GM08714 (cell line): ENCODE measurements around the gene SMYD2.

ENCODE experiments used
- H3K4me3 ChIP-seq: fragments of 200-500 bp; sonication (Bioruptor generic); 2 replicates; pipeline ENCODE4 v1.5.1; 2014; ENCODE audit warnings: mild to moderate bottlenecking, low read length, inconsistent platforms
- ZNF274 ChIP-seq: IDR thresholded peaks from 2 replicates; pipeline ENCODE4 v1.6.1; 2012; ENCODE audit warnings: mild to moderate bottlenecking, low read depth, low read length

SMYD2 gene

DNA sequence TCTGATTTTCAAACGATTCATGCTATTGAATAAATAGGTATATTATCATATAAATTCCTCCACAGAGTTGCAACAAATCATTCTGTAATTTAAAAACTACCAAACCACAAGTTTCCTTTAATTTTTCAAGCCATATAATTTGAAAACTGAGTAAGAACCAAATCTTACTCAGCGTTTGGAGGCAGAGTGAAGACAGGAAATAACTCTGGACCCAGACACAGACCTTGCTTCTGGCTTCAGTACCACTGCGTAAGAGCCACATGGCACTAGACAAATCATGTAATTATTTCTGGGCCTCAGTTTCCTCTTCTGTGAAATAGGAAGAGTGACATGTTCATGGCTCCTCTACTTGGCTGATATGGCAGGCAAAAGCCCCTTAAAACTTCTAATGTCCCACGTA lies 82.4 kb downstream of the SMYD2 start:
- TF ChIP-seq ZNF274, result no peak
- no peak overlapping the region for H3K4me3 ChIP-seq

DNA sequence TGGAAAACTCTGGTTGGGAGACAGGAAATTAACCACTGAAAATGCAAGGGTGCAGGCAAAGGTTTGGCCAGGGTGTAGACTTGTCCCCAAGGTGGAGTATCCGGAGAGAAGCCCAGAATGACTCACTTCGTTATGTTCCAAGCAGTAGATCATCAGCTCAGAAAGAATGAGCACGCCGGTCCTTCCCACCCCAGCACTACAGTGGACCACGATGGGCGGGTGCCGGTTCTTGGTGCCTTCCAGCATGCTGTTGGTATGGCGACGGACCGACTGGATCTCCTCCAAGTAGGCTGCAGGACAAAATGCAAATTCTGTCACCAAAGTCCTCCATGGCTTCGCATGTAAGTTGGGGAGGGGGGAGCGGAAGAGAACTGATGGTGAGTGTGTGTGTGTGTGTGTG lies 83.4 kb downstream of the SMYD2 start:
- TF ChIP-seq ZNF274, result no peak
- H3K4me3 ChIP-seq, result no peak overlapping the region

DNA sequence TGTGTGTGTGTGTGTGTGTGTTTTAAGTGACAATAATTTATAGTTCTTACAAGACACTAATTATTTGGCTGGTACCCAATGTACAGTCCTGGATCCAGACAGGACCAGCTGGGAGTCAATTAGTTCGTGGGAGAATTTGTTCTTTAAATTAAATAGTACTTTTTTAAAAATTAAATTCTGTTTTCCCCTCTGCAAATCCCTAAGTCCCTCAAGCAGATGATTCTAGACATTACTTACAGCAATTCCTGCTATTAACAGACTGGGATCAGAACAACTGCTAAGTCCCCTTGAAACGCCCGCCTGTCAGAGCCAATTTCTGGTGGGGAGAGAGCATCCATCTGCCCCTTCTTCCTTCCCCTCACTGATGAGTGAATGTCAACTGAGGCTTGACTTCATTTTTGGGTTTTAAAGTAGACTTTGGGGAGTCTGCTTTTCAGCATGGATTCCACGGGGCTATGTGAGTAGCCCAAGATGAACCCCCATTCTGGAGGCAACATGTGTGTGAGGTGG lies 83.9 kb downstream of the SMYD2 start:
- H3K4me3 ChIP-seq, result no peak overlapping the region
- TF ChIP-seq ZNF274, result no peak

DNA sequence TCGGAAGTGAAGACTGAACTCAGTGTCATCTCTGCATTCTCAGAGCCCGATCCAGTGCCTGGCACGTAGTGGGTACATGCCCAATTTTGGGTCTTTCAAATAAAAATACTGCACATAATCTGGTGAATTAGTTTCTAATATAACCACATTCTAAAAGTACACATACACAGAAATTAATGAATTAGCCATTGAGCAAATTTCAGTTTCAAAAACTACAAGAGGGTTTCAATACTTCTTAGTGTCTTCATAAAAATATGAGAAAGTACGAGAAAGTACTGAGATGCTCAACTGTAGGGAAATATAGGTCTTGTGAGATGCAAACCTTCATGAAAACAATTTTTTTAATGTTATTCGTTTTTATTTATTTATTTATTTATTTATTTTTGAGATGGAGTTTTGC lies 86.9 kb downstream of the SMYD2 start:
- TF ChIP-seq ZNF274, result no peak
- no peak overlapping the region for H3K4me3 ChIP-seq

DNA sequence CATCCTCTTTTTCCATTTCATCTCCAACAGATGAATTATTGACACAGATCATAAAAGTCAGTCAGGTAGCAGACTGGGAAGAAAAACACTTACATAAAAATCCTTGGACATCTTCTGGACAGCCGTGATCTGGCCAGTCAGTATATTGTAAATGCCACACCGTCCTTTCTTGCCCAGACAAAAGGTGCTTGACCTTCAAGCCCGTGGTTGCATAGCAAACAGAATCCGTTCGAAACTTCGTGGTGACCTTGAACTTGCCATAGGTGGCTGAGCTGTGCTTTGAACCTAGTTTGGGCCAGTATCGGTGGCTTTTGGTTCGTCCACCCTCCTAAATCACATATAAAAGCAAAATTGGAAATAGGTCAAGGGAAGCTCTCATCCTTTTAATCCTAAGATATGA lies 88.4 kb downstream of the SMYD2 start:
- no peak overlapping the region for H3K4me3 ChIP-seq
- TF ChIP-seq ZNF274, result no peak

DNA sequence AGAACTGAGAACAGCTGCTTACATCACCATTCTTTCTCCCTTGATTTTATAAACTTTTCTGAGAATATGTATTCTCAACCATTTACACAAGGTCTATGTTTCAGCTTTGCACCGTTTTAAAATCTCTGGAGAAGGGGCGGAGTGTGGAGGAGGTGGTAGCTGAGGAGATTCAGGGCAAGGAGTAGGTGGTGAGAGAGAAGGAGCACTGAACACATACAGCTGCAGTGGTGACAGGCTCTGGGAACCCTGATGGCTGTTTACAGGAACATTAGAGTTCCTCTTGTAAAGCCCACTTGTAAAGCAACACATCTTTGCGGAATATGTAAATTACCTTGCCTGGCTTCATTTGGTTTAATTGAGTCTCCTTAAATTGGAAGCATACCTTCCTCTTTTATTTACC lies 89.7 kb downstream of the SMYD2 start:
- no peak for TF ChIP-seq ZNF274
- H3K4me3 ChIP-seq, result no peak overlapping the region

DNA sequence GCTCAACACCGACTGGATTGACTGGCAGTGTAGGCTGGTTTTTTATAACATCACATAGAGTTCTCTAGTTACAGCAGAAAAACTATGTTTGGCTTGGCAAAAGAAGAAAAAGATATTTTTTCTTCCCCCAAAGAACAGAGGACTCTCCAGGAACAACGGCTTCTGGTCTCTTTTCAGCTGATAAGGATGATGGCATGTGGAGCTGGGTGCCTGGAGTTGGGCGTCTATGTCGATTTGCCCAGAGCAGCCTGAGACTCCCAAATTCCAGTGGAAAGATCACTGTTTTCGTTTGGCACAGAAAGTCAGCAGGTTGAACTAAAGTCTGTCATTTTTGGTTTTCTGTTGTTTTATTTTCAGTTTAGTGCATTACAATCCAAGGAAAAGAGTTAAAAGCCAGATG lies 91.1 kb downstream of the SMYD2 start:
- no peak for TF ChIP-seq ZNF274
- H3K4me3 ChIP-seq, result no peak overlapping the region

DNA sequence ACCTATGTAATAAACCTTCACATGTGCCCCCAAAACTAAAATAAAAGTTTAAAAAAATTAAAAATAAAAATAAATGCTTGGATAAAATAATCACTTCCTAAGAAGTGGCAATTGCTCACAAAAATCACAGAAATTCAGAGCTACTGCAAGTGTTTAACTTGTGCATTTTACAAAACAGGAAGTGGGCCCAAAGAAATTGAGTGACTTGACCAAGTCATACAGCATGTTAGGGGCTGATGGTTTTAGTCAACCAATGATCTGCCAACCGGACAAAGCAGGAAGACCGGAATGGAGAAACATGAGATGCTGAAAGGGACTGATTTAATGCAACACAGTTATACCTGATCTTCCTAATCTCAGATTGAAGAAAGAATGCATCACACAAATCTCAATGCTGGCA lies 96.5 kb downstream of the SMYD2 start:
- no peak for TF ChIP-seq ZNF274
- H3K4me3 ChIP-seq, result no peak overlapping the region

DNA sequence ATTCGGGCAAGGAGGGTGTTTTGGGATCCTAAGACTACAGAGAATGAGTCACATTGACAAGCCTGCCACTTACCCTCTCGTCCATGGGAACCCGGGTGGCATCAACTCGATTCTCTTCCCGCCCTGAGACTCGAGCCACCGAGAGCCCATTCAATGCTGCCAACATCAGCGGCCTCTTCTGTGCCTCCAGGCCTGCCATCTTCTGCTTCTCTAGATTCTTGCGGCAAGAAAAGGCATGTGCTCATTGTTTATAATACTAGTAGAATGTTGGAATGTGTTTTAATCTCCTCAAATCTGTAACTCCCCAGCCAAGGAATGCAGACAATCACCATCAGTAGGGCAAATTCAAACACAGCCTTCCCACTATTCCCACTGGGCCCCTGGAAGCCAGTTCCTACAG lies 96.9 kb downstream of the SMYD2 start:
- H3K4me3 ChIP-seq, result no peak overlapping the region
- TF ChIP-seq ZNF274, result no peak

DNA sequence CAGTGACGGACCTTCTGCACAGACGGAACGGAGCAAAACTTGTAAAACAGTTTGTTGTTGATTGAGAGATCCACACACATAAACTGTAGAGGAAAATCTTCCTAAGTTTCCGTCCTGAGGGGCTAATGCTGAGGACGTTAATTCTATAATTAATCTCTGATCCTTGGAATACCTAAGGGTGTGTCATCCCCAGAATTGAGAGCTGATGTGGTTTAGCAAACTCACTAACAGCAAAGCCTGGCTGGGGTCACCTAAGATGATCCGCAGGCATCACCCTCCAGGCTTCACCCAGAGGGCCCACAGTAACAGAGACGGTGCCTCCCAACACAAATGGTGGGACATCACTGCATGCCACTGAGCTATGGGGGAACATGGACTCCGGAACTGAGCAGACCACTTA lies 97.5 kb downstream of the SMYD2 start:
- H3K4me3 ChIP-seq, result no peak overlapping the region

DNA sequence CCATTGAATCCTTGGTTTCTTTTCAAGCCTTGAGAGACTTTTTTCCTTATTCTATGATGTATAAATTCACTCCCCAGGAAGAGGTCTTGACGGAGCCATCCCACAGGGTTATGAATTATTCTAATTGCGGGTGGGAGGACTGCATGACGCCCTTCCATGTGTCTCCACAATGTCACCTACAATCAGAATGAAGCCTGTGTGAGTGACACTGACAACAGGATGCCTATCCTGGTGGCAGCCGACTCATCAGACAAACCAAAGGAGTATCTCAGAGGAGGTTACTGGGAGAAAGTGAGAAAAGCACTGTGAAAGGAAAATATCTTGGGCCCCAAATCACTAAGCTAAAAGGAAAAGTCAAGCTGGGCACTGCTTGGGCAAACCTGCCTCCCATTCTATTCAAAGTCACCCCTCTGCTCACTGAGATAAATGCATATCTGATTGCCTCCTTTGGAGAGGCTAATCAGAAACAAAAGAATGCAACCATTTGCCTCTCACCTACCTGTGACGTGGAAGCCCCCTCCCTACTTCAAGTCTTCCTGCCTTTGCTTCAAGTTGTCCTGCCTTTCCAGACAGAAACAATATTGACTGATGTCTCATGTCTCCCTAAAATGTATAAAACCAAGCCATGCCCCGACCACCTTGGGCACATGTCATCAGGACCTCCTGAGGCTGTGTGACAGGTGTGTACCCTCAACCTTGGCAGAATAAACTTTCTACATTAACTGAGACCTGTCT lies 98.4 kb downstream of the SMYD2 start:
- TF ChIP-seq ZNF274, result no peak
- H3K4me3 ChIP-seq, result no peak overlapping the region

More for the DNA sequence above, 97.5 kb downstream of the SMYD2 start:
- TF ChIP-seq ZNF274, result no peak

DNA sequence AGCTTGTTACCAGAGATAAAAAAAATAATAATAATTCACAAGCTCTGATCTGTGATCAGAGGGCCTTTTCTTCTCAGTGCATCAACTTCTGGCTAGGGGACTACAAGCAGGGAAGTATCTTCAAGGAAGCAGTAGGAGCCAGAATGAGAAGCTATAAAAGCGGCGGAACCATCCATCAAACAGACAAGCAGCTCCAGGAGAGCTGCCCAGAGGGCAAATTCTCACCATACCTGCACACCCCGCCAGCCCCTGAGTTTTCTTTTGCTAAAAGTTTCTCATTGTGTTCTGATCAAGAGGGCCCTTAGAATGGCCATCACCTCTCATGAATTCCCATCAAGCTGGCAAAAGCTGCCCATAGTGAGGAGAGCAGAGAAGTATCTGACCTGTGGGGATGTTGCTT lies 99.4 kb downstream of the SMYD2 start:
- TF ChIP-seq ZNF274, result no peak
- no peak overlapping the region for H3K4me3 ChIP-seq

DNA sequence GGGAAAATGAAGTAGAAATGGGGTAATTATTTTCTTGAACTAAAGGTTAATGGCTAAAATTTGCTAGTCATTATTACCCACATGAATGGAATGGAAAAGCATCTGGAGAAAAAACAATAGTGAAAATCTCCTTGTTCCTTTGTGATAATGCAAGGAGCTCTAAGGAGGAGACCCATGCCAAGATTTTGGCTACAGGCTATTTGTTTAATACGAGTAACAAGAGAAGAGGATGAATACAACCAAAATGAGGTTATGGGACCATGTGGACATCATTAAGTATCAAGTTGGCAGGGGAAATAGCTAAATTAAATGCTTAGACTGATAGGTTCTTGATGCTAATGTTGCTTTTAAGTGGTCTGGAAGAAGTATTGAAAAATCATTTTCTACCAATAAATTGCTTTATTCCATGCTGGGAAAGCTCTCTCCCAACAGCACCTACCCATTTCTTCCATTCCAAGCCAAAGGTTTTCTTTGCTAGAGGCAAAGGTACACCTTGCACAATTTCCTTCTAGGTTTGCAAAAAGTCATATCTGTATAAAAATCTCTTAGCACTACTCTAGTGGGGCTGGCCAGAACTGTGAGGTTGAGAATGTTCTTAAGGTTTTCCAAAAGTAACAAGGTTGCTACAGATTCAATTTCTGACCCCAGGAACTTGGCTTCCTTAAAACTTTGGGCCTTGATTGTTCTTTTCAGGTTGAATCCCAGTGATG lies 100.2 kb downstream of the SMYD2 start:
- no peak for TF ChIP-seq ZNF274
- H3K4me3 ChIP-seq, result no peak overlapping the region

DNA sequence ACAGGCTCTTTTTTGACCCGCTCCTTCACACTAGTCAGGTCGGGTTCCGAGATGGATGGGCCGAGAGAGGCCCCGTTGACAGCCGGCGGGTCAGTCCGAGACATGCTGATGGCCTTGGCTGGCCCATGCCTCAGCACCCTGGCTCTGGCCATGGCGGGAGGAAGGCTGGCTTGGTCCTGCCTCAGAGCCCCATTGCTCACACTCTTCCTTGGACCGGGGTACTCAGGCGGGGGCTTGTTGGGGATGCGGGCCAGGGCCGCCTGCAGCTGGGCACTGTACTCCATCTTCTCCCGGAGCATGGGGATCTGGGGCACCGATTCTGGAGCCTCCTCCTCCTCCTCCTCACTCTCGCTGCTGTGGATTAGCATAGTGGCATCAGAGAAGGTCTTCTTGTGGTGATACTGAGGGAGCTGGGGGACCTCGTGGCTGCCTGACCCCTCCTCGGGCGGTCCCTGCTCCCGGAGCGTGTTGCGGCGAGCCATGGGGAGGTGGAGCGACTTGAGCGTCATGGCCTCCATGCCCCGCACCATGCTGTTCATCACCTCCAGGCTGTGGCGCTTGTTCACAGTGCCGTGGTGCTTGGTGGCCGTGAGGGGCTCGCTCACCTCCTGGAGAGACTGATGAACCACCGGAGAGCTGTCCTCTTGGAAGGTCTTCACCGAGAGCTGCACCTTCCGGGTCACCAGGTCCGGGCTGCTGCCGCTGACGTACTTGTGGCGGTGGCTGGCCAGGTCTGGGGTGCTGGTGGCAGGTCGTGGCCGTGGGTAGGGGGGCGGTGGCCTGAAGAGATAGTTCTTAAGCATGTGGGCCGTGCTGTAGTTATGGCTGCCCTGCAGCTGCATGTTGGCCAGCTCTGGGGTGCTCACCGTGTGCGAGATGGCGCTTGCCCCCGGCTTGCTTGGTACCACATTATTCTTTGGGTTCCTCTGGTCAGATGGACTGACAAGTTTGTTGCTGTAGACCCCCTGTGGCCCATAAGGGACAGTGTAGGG lies 102.7 kb downstream of the SMYD2 start:
- no peak for TF ChIP-seq ZNF274

DNA sequence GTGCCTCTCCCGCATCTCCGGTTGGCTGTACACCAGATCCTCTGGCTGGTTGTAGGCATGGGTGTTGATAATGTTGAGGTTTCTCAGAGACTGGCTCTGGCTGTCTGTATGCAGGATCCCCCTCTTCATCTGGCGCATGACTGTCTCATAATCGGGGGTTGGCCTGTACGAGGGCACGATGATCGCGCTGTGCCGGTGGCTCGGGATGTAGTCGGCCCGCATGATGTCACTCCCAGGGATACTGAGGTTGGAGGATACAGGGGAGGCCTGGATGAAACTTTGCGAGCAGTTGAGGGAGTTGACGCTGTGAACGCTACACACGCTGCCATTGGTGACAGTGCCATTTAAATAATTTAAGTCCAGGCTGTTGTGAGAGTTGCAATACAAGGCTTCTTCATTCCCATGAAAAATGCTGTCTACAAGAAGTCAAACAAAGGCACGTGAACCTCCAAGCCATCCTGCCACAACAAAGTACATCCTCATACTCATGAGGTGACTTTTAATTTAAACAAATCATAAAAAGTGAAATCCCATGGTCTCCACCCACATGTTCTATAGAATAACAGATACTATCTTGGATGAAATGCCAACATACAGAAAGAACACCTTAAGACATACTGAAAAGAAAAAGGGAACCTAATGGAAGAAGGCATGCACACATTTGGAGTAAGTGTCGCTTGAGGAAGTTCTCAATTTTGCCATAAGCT lies 103.6 kb downstream of the SMYD2 start:
- H3K4me3 ChIP-seq, result no peak overlapping the region
- TF ChIP-seq ZNF274, result no peak

More for the DNA sequence above, 102.7 kb downstream of the SMYD2 start:
- H3K4me3 ChIP-seq, result no peak overlapping the region
